ENCODE results near the gene GMPPA. TPM values are rescaled to one million over a fixed set of nuclear protein-coding genes. Genes with fewer than 3 reads are reported as not detected.

GMPPA gene
- total RNA-seq, 1 donor from 2014 or later, result 35.8 TPM

DNA sequence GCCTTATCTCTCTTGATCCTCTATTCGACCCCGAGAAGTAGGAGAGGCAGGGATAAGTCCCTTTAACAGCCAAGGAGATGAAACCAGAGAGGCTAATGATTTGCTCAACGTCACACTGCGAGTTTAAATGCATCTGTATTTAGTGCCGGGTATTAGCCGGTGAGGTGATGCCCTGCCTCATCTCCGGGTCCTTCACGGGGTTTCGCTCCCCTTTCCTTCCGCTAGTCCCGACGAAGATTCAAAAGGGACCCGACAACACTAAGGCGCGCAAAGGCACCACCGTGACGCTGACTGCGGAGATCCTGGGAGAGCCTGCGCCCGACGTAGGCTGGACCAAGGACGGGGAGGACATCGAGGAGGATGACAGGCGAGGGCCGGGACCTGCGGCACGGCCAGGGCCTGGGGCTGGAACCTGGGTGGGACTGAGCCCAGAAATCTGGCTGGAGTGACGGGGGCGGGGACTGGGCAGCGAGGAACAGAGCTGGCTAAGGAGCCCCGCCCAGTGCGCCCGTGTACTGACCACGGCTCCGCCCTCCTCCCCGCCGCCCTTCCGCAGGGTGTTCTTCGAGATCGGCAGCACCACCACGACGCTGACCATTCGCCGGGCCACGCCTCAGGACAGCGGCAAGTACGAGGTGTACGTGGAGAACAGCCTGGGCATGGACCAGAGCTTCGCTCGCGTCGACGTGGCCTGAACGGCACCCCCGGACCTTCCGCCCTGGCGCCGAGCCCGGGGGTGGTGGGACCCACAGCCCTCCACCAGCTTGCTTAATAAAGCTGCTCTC, 1.0 kb upstream of the GMPPA start:
- H3K27me3 Mint-ChIP-seq, result peaks cover 55% of the 10 kb centered on the region
- H3K9me3 Mint-ChIP-seq (ENCODE audit: low read depth), result no peaks in the 10 kb centered on the region
- H3K27ac Mint-ChIP-seq, result peak overlapping the region; percentile 22
- peak overlapping the region; percentile 83 for H3K4me3 Mint-ChIP-seq (ENCODE audit: low read depth)
- no peak for TF ChIP-seq CTCF (IDR thresholded peaks at IDR 0.05; ENCODE audit: unreplicated experiment)
- H3K36me3 Mint-ChIP-seq (ENCODE audit: insufficient read depth), result no peaks in the 10 kb centered on the region
- H3K4me1 Mint-ChIP-seq (ENCODE audit: low read depth), result peaks cover 16% of the 10 kb centered on the region
- peak; percentile 42 for DNase-seq (ENCODE audit: low spot score, unreplicated experiment)

DNA sequence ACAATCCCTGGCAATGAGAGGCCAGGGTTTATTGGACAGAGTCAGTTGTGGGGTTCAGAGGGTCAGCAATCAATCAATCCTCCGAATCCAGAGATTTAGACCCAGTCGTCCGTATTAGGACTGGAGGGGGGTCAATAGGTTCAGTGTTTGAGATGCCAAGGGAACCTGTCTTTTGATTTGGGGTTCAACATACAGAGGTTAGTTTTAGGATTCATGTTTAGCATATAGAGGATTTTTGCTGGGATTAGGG, 292 bp downstream of the GMPPA start:
- Mint-ChIP-seq H3K4me3 (ENCODE audit: low read depth) (peak overlapping the region; percentile 83), H3K9me3 (ENCODE audit: low read depth) (no peaks in the 10 kb centered on the region), H3K27ac (peak overlapping the region; percentile 89), H3K36me3 (ENCODE audit: insufficient read depth) (no peaks in the 10 kb centered on the region), H3K4me1 (ENCODE audit: low read depth) (peaks cover 16% of the 10 kb centered on the region), H3K27me3 (peaks cover 42% of the 10 kb centered on the region)
- DNase-seq (ENCODE audit: low spot score, unreplicated experiment), result no peak
- TF ChIP-seq CTCF (IDR thresholded peaks at IDR 0.05; ENCODE audit: unreplicated experiment), result no peak

DNA sequence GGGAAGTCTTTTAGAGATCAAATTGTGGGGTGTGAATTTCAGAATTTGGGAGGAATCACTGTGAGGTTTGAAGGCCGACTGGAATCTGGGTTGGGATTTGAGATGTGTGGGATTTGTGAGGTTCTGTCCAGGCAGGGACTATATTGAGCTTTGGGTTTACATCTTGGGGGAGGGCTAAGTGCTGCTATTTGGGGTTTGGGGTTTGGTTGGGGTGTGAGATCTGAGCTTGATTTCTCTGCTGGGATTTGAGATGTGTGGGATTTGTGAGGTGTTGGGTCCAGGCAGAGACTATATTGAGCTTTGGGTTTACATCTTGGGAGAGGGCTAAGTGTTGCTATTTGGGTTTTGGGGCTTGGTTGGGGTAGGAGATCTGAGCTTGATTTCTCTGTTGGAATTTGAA, 864 bp downstream of the GMPPA start:
- peaks cover 1% of the 10 kb centered on the region for H3K36me3 Mint-ChIP-seq (ENCODE audit: insufficient read depth)
- peak overlapping the region; percentile 45 for H3K27ac Mint-ChIP-seq
- no peaks in the 10 kb centered on the region for H3K9me3 Mint-ChIP-seq (ENCODE audit: low read depth)
- no peak for DNase-seq (ENCODE audit: low spot score, unreplicated experiment)
- H3K27me3 Mint-ChIP-seq, result peaks cover 36% of the 10 kb centered on the region
- H3K4me3 Mint-ChIP-seq (ENCODE audit: low read depth), result peak overlapping the region; percentile 83
- no peak for TF ChIP-seq CTCF (IDR thresholded peaks at IDR 0.05; ENCODE audit: unreplicated experiment)
- peaks cover 16% of the 10 kb centered on the region for H3K4me1 Mint-ChIP-seq (ENCODE audit: low read depth)

GRCh38 chr2:219500135-219500534, 1.4 kb downstream of the GMPPA start:
- Mint-ChIP-seq H3K27ac (no peak overlapping the region), H3K36me3 (ENCODE audit: insufficient read depth) (peaks cover 1% of the 10 kb centered on the region), H3K27me3 (peaks cover 30% of the 10 kb centered on the region), H3K4me1 (ENCODE audit: low read depth) (peaks cover 16% of the 10 kb centered on the region), H3K9me3 (ENCODE audit: low read depth) (no peaks in the 10 kb centered on the region), H3K4me3 (ENCODE audit: low read depth) (peak overlapping the region; percentile 83)
- no peak for DNase-seq (ENCODE audit: low spot score, unreplicated experiment)
- TF ChIP-seq CTCF (IDR thresholded peaks at IDR 0.05; ENCODE audit: unreplicated experiment), result peak; percentile 14

GRCh38 chr2:219501849-219502248, 3.2 kb downstream of the GMPPA start:
- Mint-ChIP-seq H3K27ac (no peak overlapping the region), H3K4me1 (ENCODE audit: low read depth) (peaks cover 16% of the 10 kb centered on the region), H3K36me3 (ENCODE audit: insufficient read depth) (peaks cover 4% of the 10 kb centered on the region), H3K4me3 (ENCODE audit: low read depth) (no peak overlapping the region), H3K27me3 (peaks cover 13% of the 10 kb centered on the region), H3K9me3 (ENCODE audit: low read depth) (no peaks in the 10 kb centered on the region)
- no peak for TF ChIP-seq CTCF (IDR thresholded peaks at IDR 0.05; ENCODE audit: unreplicated experiment)
- no peak for DNase-seq (ENCODE audit: low spot score, unreplicated experiment)

Measured in progenitor cell of endocrine pancreas (in vitro differentiated cells).